Measurements from ENCODE around the gene ORC4. TPM values are rescaled to one million over a fixed set of nuclear protein-coding genes. Genes with fewer than 3 reads are reported as not detected.

The ORC4 gene
- polyA plus RNA-seq, 1 donor (not counting 4 experiments of a cell fraction or from before 2014, with no cell fraction given) = 62.4 TPM

GRCh38 chr2:148032215-148032614 is 11.7 kb upstream of the ORC4 start:
- dilution Hi-C loops (cut with MboI; ENCODE audit: extremely low pct_ligation_motif_present, low sequenced_read_pairs) = no loop called here
- Histone ChIP-seq H3K4me2 (ENCODE audit: control insufficient read depth, extremely low read depth, insufficient read depth, low read depth, low read length) (no peak overlapping the region), H4K20me1 (ENCODE audit: control insufficient read depth, extremely low read depth, insufficient read depth, low read length) (no peaks in the 10 kb centered on the region), H3K4me3 (ENCODE audit: control insufficient read depth in 2 of 3, extremely low read depth in 1 of 3, insufficient read depth in 2 of 3, low read depth in 1 of 3, low read length in 3 of 3) (no peak overlapping the region), H3K36me3 (ENCODE audit: control insufficient read depth in 2 of 2, extremely low read depth in 1 of 2, insufficient read depth in 2 of 2, low read length in 2 of 2) (no peaks in the 10 kb centered on the region), H3K9ac (ENCODE audit: control insufficient read depth, extremely low read depth, insufficient read depth, low read length) (no peak overlapping the region), H3K27ac (ENCODE audit: control insufficient read depth, insufficient read depth, low read length) (no peak overlapping the region), H3K79me2 (ENCODE audit: control insufficient read depth, insufficient read depth, low read length) (peaks cover 3% of the 10 kb centered on the region), H3K9me1 (ENCODE audit: control insufficient read depth, extremely low read depth, insufficient read depth, low read length) (no peaks in the 10 kb centered on the region), H3K9me3 (ENCODE audit: control insufficient read depth, low read depth, low read length) (no peaks in the 10 kb centered on the region), H3K4me1 (ENCODE audit: control insufficient read depth, extremely low read depth, insufficient read depth, low read length) (no peaks in the 10 kb centered on the region), H2AFZ (ENCODE audit: control insufficient read depth, low read length) (no peak overlapping the region), H3K27me3 (ENCODE audit: control insufficient read depth, extremely low read depth, insufficient read depth, low read length) (no peaks in the 10 kb centered on the region)
- TF ChIP-seq EZH2 (IDR thresholded peaks at IDR 0.05; ENCODE audit: low read length) (no peak), CTCF (optimal IDR thresholded peaks at IDR 0.05 in 1 of 3, IDR thresholded peaks at IDR 0.05 in 1 of 3, conservative IDR thresholded peaks at IDR 0.05 in 1 of 3; ENCODE audit: extremely low read depth in 1 of 3, insufficient read depth in 2 of 3, low read length in 3 of 3) (no peak)
- FAIRE-seq (no peak), DNase-seq (ENCODE audit: low read depth, low spot score) (no peak)

DNA sequence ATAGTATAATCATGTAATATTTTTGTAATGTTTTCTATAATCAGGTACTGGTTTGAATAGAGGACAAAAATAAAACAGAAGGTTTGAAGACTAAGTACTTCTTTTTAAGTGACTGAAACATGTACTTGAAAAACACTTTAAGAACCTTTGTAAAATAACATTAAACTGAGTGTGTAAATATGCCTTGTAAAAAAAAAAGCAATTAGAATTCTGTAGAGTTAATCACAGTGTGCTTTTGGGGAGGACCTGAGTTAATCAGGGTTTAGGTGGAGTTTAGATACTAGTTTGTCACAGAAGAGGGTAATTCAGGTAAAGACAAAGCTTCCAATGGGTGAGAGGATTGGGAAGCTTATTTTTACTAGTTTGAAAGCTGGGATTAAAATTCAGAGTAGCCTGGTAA is 10.6 kb upstream of the ORC4 start:
- H3K27me3 ChIP-seq (ENCODE audit: control insufficient read depth, extremely low read depth, insufficient read depth, low read length) = no peaks in the 10 kb centered on the region
- no peak overlapping the region for H2AFZ ChIP-seq (ENCODE audit: control insufficient read depth, low read length)
- no peaks in the 10 kb centered on the region for H3K36me3 ChIP-seq (ENCODE audit: control insufficient read depth in 2 of 2, extremely low read depth in 1 of 2, insufficient read depth in 2 of 2, low read length in 2 of 2)
- no peak overlapping the region for H3K4me2 ChIP-seq (ENCODE audit: control insufficient read depth, extremely low read depth, insufficient read depth, low read depth, low read length)
- no peaks in the 10 kb centered on the region for H4K20me1 ChIP-seq (ENCODE audit: control insufficient read depth, extremely low read depth, insufficient read depth, low read length)
- peaks cover 7% of the 10 kb centered on the region for H3K79me2 ChIP-seq (ENCODE audit: control insufficient read depth, insufficient read depth, low read length)
- H3K9ac ChIP-seq (ENCODE audit: control insufficient read depth, extremely low read depth, insufficient read depth, low read length) = no peak overlapping the region
- no peaks in the 10 kb centered on the region for H3K9me1 ChIP-seq (ENCODE audit: control insufficient read depth, extremely low read depth, insufficient read depth, low read length)
- H3K9me3 ChIP-seq (ENCODE audit: control insufficient read depth, low read depth, low read length) = no peaks in the 10 kb centered on the region
- no peak overlapping the region for H3K27ac ChIP-seq (ENCODE audit: control insufficient read depth, insufficient read depth, low read length)
- no peak overlapping the region for H3K4me3 ChIP-seq (ENCODE audit: control insufficient read depth in 2 of 3, extremely low read depth in 1 of 3, insufficient read depth in 2 of 3, low read depth in 1 of 3, low read length in 3 of 3)
- H3K4me1 ChIP-seq (ENCODE audit: control insufficient read depth, extremely low read depth, insufficient read depth, low read length) = no peaks in the 10 kb centered on the region
- dilution Hi-C loops (cut with MboI; ENCODE audit: extremely low pct_ligation_motif_present, low sequenced_read_pairs) = no loop called here
- DNase-seq (ENCODE audit: low read depth, low spot score) = no peak
- no peak for FAIRE-seq
- TF ChIP-seq CTCF (optimal IDR thresholded peaks at IDR 0.05 in 1 of 3, IDR thresholded peaks at IDR 0.05 in 1 of 3, conservative IDR thresholded peaks at IDR 0.05 in 1 of 3; ENCODE audit: extremely low read depth in 1 of 3, insufficient read depth in 2 of 3, low read length in 3 of 3) (no peak), EZH2 (IDR thresholded peaks at IDR 0.05; ENCODE audit: low read length) (no peak)

Measured in keratinocyte (primary cell).